ENCODE results near the gene WNT8A.

The WNT8A gene

GRCh38 chr5:138091685-138092084, 7.9 kb downstream of the WNT8A start (continued):
- TF ChIP-seq ZNF274 (IDR thresholded peaks at IDR 0.05; ENCODE audit: low read length) (no peak), ZNF274 (tag by site-specific recombination; IDR thresholded peaks at IDR 0.05; ENCODE audit: borderline replicate concordance) (no peak), ZNF76 (tag by site-specific recombination; IDR thresholded peaks at IDR 0.05; ENCODE audit: borderline replicate concordance, low read depth) (no peak), ZNF292 (tag by site-specific recombination; IDR thresholded peaks at IDR 0.05; ENCODE audit: borderline replicate concordance, low read depth) (no peak), ZNF558 (tag by site-specific recombination; IDR thresholded peaks at IDR 0.05) (peak; percentile 40; the same call in 1 of the 2 replicates), BCL11B (tag by site-specific recombination; IDR thresholded peaks at IDR 0.05; ENCODE audit: low read depth) (no peak), ZNF830 (tag by site-specific recombination; IDR thresholded peaks at IDR 0.05; ENCODE audit: low read depth) (no peak), ZNF623 (tag by site-specific recombination; IDR thresholded peaks at IDR 0.05) (peak; percentile 61), ZBTB48 (tag by site-specific recombination; IDR thresholded peaks at IDR 0.05) (no peak), ZBTB17 (tag by site-specific recombination; IDR thresholded peaks at IDR 0.05) (no peak), OVOL3 (tag by site-specific recombination; IDR thresholded peaks at IDR 0.05) (no peak), ZNF560 (tag by site-specific recombination; IDR thresholded peaks at IDR 0.05; ENCODE audit: borderline replicate concordance) (0 out of 2 replicates have a peak, but pooled peaks have one; percentile 40), YY2 (tag by site-specific recombination; IDR thresholded peaks at IDR 0.05) (no peak), ZSCAN18 (tag by site-specific recombination; IDR thresholded peaks at IDR 0.05) (no peak), ZBTB1 (tag by site-specific recombination; IDR thresholded peaks at IDR 0.05) (no peak), ZNF362 (tag by site-specific recombination; IDR thresholded peaks at IDR 0.05) (no peak), ZNF16 (tag by site-specific recombination; IDR thresholded peaks at IDR 0.05; ENCODE audit: low read depth) (no peak), KLF10 (tag by site-specific recombination; IDR thresholded peaks at IDR 0.05) (no peak), ZNF266 (tag by site-specific recombination; IDR thresholded peaks at IDR 0.05; ENCODE audit: low read depth) (0 out of 2 replicates have a peak, but pooled peaks have one; percentile 19), HOXC10 (CRISPR knock-in tag; IDR thresholded peaks at IDR 0.05) (no peak), ZNF610 (tag by site-specific recombination; IDR thresholded peaks at IDR 0.05; ENCODE audit: borderline replicate concordance) (no peak), ZNF433 (tag by site-specific recombination; IDR thresholded peaks at IDR 0.05; ENCODE audit: low read depth) (0 out of 2 replicates have a peak, but pooled peaks have one; percentile 10), CTCF (tag by site-specific recombination; IDR thresholded peaks at IDR 0.05) (no peak), ZNF202 (tag by site-specific recombination; IDR thresholded peaks at IDR 0.05; ENCODE audit: borderline replicate concordance) (0 out of 2 replicates have a peak, but pooled peaks have one; percentile 26), ZBTB6 (tag by site-specific recombination; IDR thresholded peaks at IDR 0.05) (no peak), ZNF121 (tag by site-specific recombination; IDR thresholded peaks at IDR 0.05) (no peak), GLI4 (tag by site-specific recombination; IDR thresholded peaks at IDR 0.05) (no peak), ZNF776 (tag by site-specific recombination; IDR thresholded peaks at IDR 0.05; ENCODE audit: borderline replicate concordance) (no peak), ZNF155 (tag by site-specific recombination; IDR thresholded peaks at IDR 0.05) (no peak), ZNF747 (tag by site-specific recombination; IDR thresholded peaks at IDR 0.05) (no peak), HIC1 (tag by site-specific recombination; IDR thresholded peaks at IDR 0.05) (no peak), ZNF544 (tag by site-specific recombination; IDR thresholded peaks at IDR 0.05) (no peak), ZNF23 (tag by site-specific recombination; IDR thresholded peaks at IDR 0.05; ENCODE audit: borderline replicate concordance) (no peak), PBX3 (CRISPR knock-in tag; IDR thresholded peaks at IDR 0.05) (no peak)
